HG03521 (cell line): ENCODE results near the gene DPEP1.
"Not testable (repeated sequence)": the region's sequence is repeated elsewhere in the genome, so short reads cannot be mapped to it uniquely, and the experiment has no call there.

Experiments
- ATAC-seq: cut with Tn5 transposase; IDR thresholded peaks from one replicate; pipeline ENCODE4 v1.9.1; 2021; ENCODE audit warnings: mild to moderate bottlenecking, moderate library complexity; ENCODE audit not compliant: unreplicated experiment

Gene DPEP1

GRCh38 chr16:89645122-89645521 is 31.7 kb downstream of the DPEP1 start:
- no peak for ATAC-seq

DNA sequence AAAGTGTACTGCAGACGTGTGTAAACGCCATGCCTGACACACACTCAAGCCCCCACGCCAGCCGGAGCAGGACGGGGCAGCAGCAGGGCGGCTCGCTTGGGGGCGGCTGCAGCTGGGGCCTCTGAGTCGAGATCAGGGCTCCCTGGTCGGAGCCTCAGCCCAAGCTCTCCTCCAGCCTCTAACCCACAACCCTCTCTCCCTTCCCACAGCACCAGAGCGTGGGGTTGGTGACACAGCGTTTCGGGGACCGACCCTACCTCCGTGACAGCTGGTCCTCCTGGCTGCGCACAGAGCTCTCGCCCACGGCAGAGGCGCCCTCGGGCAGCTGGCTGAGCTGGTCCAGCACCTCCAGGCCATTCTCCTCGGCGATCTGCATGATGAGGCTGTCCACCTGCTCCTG is 32.8 kb downstream of the DPEP1 start:
- ATAC-seq = no peak

DNA sequence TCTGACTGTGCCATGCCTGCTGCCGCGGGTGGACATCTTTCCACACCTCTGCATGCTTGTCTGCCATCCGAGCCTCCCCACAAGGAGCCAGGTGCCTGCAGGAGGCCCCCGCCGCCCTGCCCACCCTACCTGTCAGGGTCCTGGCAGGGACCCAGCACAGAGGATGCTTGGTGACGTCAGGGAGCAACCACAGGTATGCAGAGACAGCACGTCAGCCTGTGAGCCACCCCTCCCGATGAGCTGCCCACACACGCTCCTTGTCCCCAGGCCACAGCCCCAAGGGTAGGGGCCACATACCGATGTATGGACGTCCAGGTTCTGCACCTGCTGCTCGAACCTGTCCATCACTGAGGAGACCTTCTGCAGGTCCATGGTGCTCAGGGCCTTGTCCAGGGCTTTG is 33.5 kb downstream of the DPEP1 start:
- no peak for ATAC-seq

DNA sequence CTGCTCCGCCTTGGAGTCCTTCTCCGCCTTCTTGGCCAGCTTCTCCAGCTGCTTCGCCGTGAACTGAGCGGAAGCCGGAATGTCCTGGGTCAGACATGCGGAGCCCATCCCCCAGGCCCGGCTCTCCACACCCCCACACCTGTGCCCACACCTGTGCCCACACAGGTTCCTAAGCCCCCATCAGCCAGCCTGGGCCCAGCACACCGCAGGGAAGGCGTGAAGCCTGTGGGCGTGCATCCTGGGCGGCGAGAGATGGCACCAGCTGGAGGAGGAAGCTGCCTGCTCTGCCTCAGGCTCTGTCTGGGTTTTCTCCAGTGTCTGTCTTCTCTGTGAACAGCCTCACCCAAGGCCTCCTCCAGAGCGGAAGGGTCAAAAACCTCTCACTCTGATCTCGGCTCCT is 38.1 kb downstream of the DPEP1 start:
- ATAC-seq = no peak

- ATAC-seq = no peak
These were observed 40.3 kb downstream of the DPEP1 start for GRCh38 chr16:89653656-89654295.

GRCh38 chr16:89655062-89655643 is 41.7 kb downstream of the DPEP1 start:
- ATAC-seq = no peak

DNA sequence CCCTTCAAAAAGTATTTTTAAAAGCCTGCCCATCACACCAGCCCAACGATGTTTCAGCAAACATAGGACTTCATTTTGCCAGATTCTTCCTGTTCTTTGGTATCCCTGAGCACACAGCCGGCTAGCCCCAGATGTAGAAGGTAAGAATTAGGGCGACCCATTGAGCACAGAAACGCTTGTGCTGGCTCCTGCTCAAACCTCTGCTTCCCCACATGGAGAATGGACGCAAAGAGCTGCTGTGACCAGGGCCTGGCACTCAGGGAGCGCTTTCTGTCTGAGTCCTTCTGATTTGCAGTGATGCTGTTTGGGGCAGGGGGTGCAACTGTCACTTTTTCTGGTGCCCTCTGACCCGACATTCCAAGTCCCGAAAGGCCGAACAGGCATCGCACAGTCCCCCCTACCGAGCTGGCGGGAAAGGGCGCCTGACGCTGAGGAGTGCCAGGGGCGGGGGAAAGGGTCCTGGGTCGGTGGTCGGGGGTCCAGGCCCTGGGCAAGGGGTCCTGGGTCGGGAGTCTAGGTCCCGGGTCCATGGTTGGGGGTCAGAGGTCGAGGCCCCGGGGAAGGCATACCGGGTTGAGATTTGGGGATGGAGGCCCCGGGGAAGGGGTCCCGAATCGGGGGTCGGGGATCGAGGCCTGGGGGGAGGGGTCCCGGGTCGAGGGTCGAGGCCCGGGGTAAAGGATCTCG is 43.1 kb downstream of the DPEP1 start:
- no peak for ATAC-seq

DNA sequence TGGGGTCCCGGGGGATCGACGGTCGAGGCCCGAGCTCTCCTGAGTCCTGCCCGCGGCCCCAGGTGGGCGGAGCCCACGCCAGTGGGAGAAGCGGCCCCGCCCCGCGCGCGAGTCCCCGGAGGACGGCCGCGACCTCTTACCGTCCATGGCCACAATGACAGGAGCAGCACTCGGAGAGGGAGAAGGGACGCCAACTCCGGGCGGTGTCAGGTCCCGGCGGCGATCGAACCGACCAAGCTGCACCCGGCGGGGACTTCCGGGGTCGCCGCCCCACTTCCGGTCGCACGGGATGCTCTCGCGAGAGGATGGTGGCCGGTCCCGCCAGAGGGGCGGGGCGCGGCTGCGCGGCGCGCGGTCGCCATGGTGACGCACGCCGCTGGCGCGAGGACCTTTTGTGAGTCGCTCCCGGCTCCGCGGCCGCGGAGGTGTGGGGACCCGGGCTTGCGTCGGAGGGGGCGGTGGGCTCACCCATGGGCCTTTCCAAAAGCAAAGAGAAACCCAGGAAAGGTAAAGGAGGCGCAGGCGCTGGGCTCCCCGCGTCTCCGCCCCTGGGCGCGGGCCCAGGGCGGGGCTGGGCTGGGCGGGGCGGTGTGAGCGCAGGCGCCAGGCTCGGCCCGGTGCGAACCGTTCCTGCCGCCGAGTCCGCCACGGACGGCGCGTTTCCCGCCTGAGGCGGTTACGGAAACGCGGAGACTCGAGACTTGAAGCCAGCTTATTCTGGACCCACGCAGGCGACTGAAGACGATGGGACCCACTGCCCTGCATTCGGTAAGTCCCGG is 44.2 kb downstream of the DPEP1 start, which contains the start of the genes CHMP1A and SPATA33:
TSS of gene CHMP1A (minus strand) at position 267 of the 779 bp plus-strand sequence. CDS start at position 147, 120 bp downstream.
TSS of gene SPATA33 (plus strand) at position 395 of the 779 bp plus-strand sequence. CDS start at position 471, 76 bp downstream.
- ATAC-seq = peak; percentile 88

- ATAC-seq = no peak
These were observed 44.9 kb downstream of the DPEP1 start for GRCh38 chr16:89658221-89658879.

GRCh38 chr16:89660146-89660545 is 46.7 kb downstream of the DPEP1 start:
- no peak for ATAC-seq

DNA sequence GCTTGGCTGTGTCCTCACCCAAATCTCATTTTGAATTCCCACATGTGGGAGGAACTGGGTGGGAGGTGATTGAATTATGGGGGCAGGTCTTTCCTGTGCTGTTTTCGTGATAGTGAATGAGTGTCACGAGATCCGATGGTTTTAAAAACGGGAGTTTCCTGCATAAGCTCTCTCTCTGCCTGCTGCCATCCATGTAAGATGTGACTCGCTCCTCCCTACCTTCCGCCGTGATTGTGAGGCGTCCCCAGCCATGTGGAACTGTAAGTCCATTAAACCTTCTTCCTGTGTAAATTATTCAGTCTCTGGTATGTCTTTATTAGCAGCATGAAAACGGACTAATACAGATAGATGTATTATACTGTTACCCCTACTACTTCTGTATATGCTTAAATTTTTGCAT is 47.8 kb downstream of the DPEP1 start:
- ATAC-seq = no peak

- not testable (repeated sequence) for ATAC-seq
These were observed 50.8 kb downstream of the DPEP1 start for GRCh38 chr16:89664238-89664637.

GRCh38 chr16:89667000-89667399 is 53.6 kb downstream of the DPEP1 start:
- not testable (repeated sequence) for ATAC-seq

DNA sequence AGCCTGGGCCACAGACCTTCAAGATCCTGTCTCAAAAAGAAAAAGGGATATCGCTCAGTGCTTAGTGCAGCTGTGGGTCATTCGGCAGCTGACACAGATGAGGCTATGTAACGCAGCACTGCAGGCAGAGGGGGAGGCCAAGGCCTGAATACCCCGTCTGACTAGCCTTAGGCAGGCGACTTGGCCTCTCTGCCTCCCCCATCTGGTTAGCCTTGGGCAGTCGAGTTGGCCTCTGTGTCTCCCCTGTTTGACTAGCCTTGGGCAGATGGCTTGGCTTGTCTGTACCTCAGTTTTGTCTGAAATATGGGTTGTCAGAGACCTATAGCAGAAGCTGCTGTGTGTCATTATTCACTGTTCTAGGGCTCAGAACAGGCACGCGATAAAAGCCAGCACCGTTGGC is 54.2 kb downstream of the DPEP1 start:
- ATAC-seq = no peak

DNA sequence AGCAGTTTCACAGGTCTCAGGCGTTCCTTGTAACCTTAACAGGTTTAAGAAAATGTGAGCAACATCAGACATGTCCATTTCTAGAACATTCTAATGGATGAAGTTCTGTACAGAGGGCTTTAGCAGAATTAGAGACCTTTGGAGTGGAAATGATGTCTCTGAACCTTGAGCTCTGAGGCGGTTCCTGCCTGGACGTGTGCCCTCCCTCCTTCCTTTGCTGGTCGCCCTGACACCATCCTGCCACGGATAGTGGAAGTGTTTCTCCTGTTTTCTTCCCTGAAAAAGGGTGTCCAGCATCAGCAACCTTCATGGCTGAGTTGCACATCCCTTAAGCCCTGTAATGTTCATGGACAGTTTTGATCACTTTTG is 55.3 kb downstream of the DPEP1 start:
- no peak for ATAC-seq

DNA sequence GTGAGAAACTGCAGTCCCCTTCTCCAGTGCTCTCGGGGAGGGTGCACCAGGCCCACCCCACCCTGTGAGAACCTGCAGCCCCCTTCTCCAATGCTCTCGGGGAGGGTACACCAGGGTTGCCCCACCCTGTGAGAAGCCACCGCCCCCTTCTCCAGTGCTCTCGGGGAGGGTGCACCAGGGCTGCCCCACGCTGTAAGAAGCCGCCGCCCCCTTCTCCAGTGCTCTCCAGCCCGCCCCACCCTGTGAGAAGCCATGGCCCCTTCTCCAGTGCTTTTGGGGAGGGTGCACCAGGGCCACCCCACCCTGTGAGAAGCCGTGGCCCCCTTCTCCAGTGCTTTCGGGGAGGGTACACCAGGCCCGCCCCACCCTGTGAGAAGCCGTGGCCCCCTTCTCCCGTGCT is 56.3 kb downstream of the DPEP1 start:
- ATAC-seq = no peak

DNA sequence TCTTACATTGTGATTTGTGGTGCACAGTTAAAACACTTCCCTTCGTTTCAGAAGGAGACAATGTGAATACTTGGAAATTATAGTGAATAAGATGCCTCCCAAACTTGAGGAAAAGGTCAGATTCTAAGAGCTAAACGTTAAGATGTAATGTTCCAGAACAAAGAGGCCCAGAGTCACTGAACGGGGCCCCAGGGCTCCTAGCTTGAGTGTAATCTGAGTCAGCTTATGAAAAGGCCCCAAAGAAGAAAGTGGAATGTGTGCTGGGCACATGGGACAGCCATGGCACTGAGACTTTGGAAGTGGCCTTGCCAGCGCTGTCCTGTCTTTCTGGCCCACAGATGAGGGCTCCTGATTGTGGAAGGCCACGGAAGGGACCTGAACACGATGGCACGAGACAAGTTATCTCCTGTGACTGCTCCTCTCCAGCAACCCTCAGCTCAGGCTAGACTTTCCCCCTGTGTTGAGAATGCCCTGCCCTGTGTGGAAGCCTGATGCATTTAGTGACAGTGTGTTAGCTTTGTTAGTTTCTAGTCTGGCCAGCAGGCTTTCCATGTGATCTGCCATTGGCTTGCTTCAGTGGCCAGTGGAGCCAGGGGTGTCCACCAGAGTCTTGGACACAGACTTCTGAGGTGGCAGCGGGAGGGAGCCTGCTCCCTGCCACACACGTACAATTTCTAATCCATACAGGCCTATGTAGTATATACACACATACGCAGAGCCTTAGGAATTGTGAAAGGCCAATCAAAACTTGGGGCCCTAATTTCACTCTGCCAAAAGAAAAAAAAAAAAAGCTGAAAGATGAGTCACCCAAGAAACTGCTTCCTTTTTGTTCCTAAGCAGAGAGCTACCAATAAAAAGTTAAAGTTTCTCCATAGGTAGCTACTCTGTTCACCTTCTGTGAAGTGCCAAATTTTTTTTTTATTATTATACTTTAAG is 57.3 kb downstream of the DPEP1 start:
- ATAC-seq = no peak

GRCh38 chr16:89671565-89671964 is 58.1 kb downstream of the DPEP1 start:
- ATAC-seq = not testable (repeated sequence)

DNA sequence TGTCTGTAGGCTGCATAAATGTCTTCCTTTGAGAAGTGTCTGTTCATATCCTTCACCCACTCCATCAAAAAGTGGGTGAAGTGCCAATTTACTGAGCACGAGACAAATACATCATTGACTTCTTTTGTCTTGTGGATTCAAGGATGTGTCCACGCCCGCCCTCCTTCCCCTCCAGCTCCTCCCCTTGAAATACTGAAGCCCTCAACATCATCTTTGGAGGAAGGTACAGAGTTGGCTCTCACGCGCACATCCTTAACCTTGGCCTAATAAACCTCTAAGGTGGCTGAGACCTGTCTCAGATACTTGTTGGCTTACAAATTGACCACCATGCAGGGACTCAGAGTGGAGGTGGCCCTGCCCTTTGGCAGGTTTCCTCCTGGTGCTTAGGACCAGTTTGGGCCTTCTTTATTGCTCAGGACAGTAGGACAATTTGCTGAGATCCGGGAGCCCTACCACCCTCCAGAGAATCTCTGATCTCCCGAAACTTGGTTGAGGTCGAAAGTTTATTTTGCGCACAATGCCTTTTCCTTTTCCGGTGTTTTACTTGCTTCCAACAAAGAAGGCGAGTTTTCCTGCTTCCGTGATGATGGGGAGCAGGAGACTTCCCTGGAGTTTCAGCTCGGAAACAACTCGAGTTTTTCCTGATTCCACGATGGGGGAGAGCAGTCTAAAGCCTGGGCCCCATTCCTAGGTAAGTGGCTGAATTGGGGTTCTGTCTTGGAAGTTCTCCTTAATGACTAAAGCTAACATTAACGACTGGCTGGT is 58.9 kb downstream of the DPEP1 start:
- ATAC-seq = no peak
